ENCODE results near the gene HOXD10.

Gene HOXD10

GRCh38 chr2:176088937-176089842 lies 27.4 kb upstream of the HOXD10 start:
- Mint-ChIP-seq H3K9me3 (peaks cover 13% of the 10 kb centered on the region), H3K4me1 (peaks cover 22% of the 10 kb centered on the region), H3K27me3 (ENCODE audit: low read depth, poor library complexity) (peaks cover 95% of the 10 kb centered on the region), H3K4me3 (no peak overlapping the region), H3K27ac (no peak overlapping the region), H3K36me3 (ENCODE audit: low read depth) (no peaks in the 10 kb centered on the region)
- DNase-seq: no peak
- no peak for TF ChIP-seq CTCF (IDR thresholded peaks at IDR 0.05)

GRCh38 chr2:176089843-176090395 lies 26.7 kb upstream of the HOXD10 start:
- Mint-ChIP-seq H3K4me1 (peaks cover 22% of the 10 kb centered on the region), H3K27ac (no peak overlapping the region), H3K4me3 (no peak overlapping the region), H3K27me3 (ENCODE audit: low read depth, poor library complexity) (peaks cover 95% of the 10 kb centered on the region), H3K9me3 (peaks cover 13% of the 10 kb centered on the region), H3K36me3 (ENCODE audit: low read depth) (no peaks in the 10 kb centered on the region)
- no peak for DNase-seq
- no peak for TF ChIP-seq CTCF (IDR thresholded peaks at IDR 0.05)

- H3K4me1 Mint-ChIP-seq: peaks cover 22% of the 10 kb centered on the region
- DNase-seq: no peak
- peaks cover 95% of the 10 kb centered on the region for H3K27me3 Mint-ChIP-seq (ENCODE audit: low read depth, poor library complexity)
- H3K27ac Mint-ChIP-seq: no peak overlapping the region
- H3K9me3 Mint-ChIP-seq: peaks cover 13% of the 10 kb centered on the region
- H3K4me3 Mint-ChIP-seq: no peak overlapping the region
- no peaks in the 10 kb centered on the region for H3K36me3 Mint-ChIP-seq (ENCODE audit: low read depth)
- TF ChIP-seq CTCF (IDR thresholded peaks at IDR 0.05): no peak
Measured at GRCh38 chr2:176090862-176091261, 25.7 kb upstream of the HOXD10 start.

- H3K27me3 Mint-ChIP-seq (ENCODE audit: low read depth, poor library complexity): peaks cover 95% of the 10 kb centered on the region
- no peak for TF ChIP-seq CTCF (IDR thresholded peaks at IDR 0.05)
- no peak overlapping the region for H3K27ac Mint-ChIP-seq
- no peak for DNase-seq
- peak overlapping the region; percentile 73 for H3K4me3 Mint-ChIP-seq
- H3K9me3 Mint-ChIP-seq: peaks cover 13% of the 10 kb centered on the region
- H3K4me1 Mint-ChIP-seq: peaks cover 24% of the 10 kb centered on the region
- H3K36me3 Mint-ChIP-seq (ENCODE audit: low read depth): no peaks in the 10 kb centered on the region
Measured at GRCh38 chr2:176091329-176092258, 25.0 kb upstream of the HOXD10 start.

- peak; percentile 72 for DNase-seq
- H3K4me1 Mint-ChIP-seq: peaks cover 30% of the 10 kb centered on the region
- peaks cover 6% of the 10 kb centered on the region for H3K9me3 Mint-ChIP-seq
- peaks cover 95% of the 10 kb centered on the region for H3K27me3 Mint-ChIP-seq (ENCODE audit: low read depth, poor library complexity)
- H3K36me3 Mint-ChIP-seq (ENCODE audit: low read depth): no peaks in the 10 kb centered on the region
- H3K4me3 Mint-ChIP-seq: peak within 1 kb of the TSS; percentile 73
- TF ChIP-seq CTCF (IDR thresholded peaks at IDR 0.05): no peak
- no peak within 1 kb of the TSS for H3K27ac Mint-ChIP-seq
Measured at GRCh38 chr2:176092270-176093144, 24.1 kb upstream of the HOXD10 start, which contains the start of gene HOXD13. TSS of gene HOXD13 (plus strand) at chr2:176092721. CDS start at chr2:176092891, 170 bp downstream.

All from nephron progenitor cell (in vitro differentiated cells).